GM10248 (cell line): Measurements from ENCODE around the gene SUFU.

Source experiments
- CTCF ChIA-PET: fragments of 300-600 bp; sonication (Branson Sonifier 250); formaldehyde crosslinking; extraction: SDS; loops from one replicate; lab custom pipeline; 2021; ENCODE audit warnings: antibody characterized with exemption; lab: Yijun Ruan, JAX
- POLR2A ChIA-PET: fragments of 350-650 bp; sonication (Branson Sonifier 250); formaldehyde crosslinking; extraction: SDS; loops from one replicate; lab custom pipeline; 2020; ENCODE audit warnings: antibody characterized with exemption; lab: Yijun Ruan, JAX
- DNase-seq: peaks from one replicate; pipeline ENCODE4 v3.0.0; 2012; ENCODE audit errors: extremely low spot score
- CTCF ChIP-seq: IDR thresholded peaks from 2 replicates; pipeline ENCODE4 v1.5.1; 2012; ENCODE audit warnings: mild to moderate bottlenecking, low read depth; ENCODE audit errors: extremely low read depth, missing control alignments, control extremely low read depth

Gene SUFU

GRCh38 chr10:102583435-102584417 lies 80.0 kb downstream of the SUFU start:
- ChIA-PET CTCF (interaction anchor here (0.7 to 6.8 kb wide), 57 partner anchors 7 to 357 kb away, joined by 3 to 174 read pairs (median 4); partner anchors contain the start of genes ACTR1A, C10orf95, ELOVL3 and FBXL15), POLR2A (interaction anchor here (1.7 kb wide), 1 partner anchor 80 kb away, joined by 4 read pairs; the partner anchor contains the start of gene SUFU)
- TF ChIP-seq CTCF = peak; percentile 85
- peak; percentile 89 for DNase-seq

DNA sequence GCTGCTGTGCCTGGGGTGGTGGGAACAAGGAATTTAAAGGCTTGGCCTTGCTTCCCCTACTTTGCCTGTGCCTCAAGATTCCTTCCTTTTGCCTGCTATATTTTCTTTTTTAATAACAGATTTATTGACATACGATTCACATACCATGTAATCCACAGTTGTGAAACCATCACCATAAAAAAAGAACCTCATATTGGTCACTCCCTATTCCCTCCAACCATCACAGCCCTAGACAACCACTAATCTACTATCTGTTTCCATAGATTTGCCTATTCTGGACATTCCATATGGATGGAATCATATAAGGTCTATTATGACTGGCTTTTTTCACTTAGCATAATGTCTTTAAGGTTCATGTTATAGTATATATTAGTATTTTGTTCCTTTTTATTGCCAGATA lies 81.3 kb downstream of the SUFU start:
- CTCF ChIA-PET = interaction anchor here (0.9 to 6.8 kb wide), 11 partner anchors 10 to 356 kb away, joined by 3 to 174 read pairs (median 4); partner anchors contain the start of genes ACTR1A and SUFU
- no peak for DNase-seq
- POLR2A ChIA-PET = no interaction called here
- no peak for TF ChIP-seq CTCF

- POLR2A ChIA-PET = no interaction called here
- DNase-seq = no peak
- no peak for TF ChIP-seq CTCF
- CTCF ChIA-PET = interaction anchor here (3.9 kb wide), 1 partner anchor 82 kb away, joined by 15 read pairs; the partner anchor contains the start of gene SUFU
Measured at GRCh38 chr10:102586858-102587257, 83.1 kb downstream of the SUFU start.

GRCh38 chr10:102588875-102589274 lies 85.1 kb downstream of the SUFU start:
- ChIA-PET CTCF (interaction anchor here (3.9 kb wide), 1 partner anchor 84 kb away, joined by 15 read pairs; the partner anchor contains the start of gene SUFU), POLR2A (no interaction called here)
- no peak for TF ChIP-seq CTCF
- DNase-seq = no peak

- POLR2A ChIA-PET = no interaction called here
- TF ChIP-seq CTCF = no peak
- CTCF ChIA-PET = interaction anchor here (1.1 to 4.7 kb wide), 5 partner anchors 10 to 194 kb away, joined by 3 to 47 read pairs (median 5); partner anchors contain the start of genes ACTR1A and SUFU
- no peak for DNase-seq
Measured at GRCh38 chr10:102593074-102593803, 89.5 kb downstream of the SUFU start.

DNA sequence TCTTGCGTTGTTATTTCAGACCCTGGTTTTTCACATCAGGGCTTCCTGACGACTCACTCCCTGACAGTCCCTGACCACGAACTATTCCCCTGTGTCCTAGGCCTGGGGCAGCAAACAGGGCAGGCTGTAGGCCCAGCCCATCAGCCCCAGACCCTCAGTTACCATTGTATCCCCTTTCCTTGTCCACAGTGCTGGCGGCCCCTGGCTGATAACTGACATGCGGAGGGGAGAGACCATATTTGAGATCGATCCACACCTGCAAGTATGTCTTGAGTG lies 90.0 kb downstream of the SUFU start:
- ChIA-PET POLR2A (no interaction called here), CTCF (interaction anchor here (1.1 to 4.7 kb wide), 5 partner anchors 10 to 195 kb away, joined by 3 to 47 read pairs (median 5); partner anchors contain the start of genes ACTR1A and SUFU)
- no peak for TF ChIP-seq CTCF
- no peak for DNase-seq
